ENCODE measurements around the gene YY1.
"Not testable (repeated sequence)": the region's sequence is repeated elsewhere in the genome, so short reads cannot be mapped to it uniquely, and the experiment has no call there.

YY1 gene

DNA sequence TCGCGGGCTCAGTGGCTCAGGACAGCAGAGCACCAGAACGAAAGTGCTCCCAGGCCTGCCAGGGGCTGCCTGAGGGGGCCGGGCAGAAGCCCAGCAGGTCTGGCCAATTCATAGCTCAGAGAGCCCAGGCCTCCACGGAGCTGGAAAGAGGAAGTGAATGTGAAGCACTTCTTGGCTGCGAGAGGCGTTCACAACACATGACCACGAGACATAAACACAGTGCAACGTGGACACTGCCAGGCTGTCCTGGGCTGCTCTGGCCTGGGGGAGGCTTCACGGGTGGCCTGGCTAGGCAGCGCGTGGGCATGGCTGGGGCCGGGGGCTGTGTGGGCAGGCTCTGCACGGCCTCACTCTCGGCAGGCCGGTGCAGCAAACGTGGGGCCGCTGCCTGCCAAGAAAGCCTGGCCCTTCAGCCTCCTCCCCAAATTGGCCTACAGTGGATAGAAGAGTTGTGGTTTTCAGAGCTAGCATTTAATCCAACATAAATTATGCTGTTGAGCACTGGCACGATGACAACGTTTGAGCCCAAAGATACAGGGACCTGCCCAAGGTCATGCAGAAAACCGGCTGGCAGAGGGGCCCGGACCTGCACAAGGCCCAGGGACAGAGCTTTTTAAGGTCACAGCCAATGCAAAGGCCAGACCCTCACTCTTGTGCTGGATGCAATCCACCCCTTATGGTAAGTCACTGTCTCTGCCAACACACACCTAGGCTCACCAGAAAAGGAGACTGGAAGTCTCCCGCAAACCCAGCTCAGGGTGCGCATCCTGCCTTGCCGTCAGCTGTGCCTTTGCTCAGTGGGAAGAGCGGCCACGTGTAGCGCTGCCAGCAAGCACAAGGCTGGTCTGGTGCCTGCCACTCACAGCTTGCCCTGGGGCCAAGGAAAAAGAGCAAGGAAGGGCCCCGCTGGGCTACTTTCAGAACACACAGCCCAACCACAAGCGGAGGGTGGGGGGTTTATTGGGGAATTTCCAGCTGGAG, 58.7 kb downstream of the YY1 start:
- no peak for DNase-seq

GRCh38 chr14:100298551-100299237, 59.8 kb downstream of the YY1 start:
- DNase-seq, result no peak

DNA sequence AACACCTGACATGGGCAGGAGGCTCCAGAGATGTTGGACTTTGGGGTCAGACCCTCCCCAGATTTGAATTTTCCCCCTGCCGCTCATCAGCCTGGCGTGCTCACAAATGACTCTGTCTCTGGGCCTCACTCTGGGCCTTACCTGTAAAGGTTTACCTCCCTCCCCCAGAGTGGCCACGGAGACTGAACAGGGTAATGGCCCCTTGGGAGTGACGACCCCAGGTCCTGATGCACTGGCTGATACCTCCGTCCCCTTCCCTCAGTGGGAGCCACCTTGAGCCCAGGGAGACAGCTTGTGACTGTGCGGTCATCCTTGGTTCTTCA, 60.3 kb downstream of the YY1 start:
- no peak for DNase-seq

DNA sequence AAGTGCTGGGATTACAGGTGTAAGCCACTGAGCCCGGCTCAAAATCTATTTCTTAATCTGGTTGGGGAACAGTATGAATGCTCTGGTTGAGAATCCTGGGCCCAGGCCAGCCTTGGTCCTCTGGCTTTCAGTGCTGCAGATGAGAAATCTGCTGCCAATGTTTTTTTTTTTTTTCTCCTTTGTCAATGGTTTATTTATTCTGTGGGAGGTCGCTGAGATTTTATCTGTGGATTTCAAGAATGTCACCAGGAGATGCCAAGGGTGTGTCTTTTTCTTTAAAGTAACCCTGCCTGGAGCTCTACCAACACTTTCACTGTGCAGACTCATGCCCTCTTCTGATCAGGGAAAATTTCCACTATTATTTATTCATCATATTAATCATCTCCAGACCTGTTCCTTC, 63.7 kb downstream of the YY1 start:
- DNase-seq, result no peak

- no peak for DNase-seq
Measured at GRCh38 chr14:100303179-100303578, 64.2 kb downstream of the YY1 start.

DNA sequence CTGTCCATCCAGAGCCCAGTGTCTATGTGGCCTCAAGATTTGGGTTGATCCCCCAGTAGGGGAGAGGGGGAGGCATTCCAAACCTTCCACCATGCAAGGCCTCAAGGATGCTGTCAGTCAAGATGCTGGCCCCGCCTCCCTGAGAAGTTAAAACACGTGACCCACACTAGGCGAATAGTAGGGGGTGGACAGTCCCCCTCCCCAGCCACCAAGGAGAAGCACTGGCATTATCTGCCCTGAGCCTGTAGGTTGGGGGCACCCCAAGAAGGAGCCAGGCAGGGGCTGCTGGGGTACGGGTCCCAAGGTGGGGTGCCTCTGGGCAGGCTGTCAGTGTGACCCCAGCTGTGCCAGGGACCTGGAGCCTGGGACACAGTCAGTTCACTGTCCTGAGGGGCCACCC, 65.0 kb downstream of the YY1 start:
- no peak for DNase-seq

DNA sequence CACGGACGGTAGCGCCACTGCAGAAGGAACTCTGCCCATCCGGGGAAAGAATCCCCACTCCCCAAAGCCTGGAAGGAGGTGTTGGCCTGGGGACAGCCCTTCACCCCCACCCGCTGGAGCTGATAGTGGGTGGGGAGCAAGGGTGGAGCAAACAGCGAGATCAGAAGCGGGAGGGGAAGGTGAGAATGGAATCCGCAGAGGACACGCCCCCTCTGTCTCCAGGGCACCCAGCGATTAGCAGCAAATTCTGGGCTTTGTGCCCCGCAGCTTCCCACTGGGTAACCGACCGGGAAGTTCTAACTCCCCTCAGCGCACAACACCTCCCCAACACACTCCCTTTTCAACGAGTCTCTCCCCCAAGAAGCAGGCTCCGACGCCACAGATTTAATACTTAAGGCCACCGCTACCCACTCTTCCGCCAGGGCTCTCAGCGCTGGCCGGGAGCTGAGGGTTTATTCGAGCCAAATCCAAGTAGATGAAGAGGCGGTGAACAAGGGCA, 65.9 kb downstream of the YY1 start:
- no peak for DNase-seq

GRCh38 chr14:100305324-100306100, 66.6 kb downstream of the YY1 start:
- DNase-seq, result no peak

- peak; percentile 84 for DNase-seq
Measured at GRCh38 chr14:100306101-100306997, 67.4 kb downstream of the YY1 start, which contains the start of gene SLC25A29. SLC25A29 (minus strand) TSS chr14:100306444; CDS start chr14:100306232, 212 bp downstream.

DNA sequence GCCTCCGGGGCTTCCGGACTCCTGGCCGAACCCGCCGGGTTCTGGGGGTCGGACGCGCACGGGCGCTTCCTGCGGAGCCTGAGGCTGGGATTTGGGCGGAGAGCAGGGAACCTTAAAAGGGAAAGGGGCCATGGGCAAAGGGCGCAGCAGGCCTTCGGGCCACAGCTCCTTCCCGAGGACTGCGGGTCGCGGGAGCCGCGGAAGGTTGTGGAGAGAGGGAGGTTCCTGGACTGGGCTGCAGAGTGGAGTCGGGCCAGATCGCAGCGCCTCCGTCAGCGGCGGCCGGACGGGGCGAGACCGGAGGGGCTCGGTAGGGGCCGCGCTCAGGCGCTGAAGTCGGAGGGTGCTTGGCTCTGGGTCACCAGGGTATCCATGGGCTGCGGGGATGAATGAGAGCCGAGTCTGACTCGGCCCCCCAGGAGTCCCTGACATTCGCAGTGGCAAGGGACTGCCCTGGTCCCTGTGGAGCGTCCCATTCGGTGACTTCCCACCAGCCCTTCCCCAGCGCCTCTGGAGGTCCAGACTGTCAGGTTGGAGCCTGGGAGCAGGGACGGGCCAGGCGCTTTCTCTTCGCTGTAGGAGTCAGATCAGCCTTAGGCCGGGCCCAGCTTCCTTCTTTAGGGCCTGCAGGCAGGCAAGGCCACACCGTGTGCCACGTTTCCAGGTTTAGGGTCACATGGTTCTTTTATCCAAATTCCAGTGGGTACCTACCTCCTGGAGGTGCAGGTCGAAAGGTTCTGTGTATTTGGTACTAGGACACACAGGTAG, 68.2 kb downstream of the YY1 start:
- DNase-seq, result no peak

GRCh38 chr14:100307766-100308426, 69.0 kb downstream of the YY1 start:
- DNase-seq, result no peak

- not testable (repeated sequence) for DNase-seq
Measured at GRCh38 chr14:100308427-100308792, 69.5 kb downstream of the YY1 start.

- no peak for DNase-seq
Measured at GRCh38 chr14:100309028-100309737, 70.2 kb downstream of the YY1 start.

- not testable (repeated sequence) for DNase-seq
Measured at GRCh38 chr14:100312110-100312876, 73.3 kb downstream of the YY1 start.

DNA sequence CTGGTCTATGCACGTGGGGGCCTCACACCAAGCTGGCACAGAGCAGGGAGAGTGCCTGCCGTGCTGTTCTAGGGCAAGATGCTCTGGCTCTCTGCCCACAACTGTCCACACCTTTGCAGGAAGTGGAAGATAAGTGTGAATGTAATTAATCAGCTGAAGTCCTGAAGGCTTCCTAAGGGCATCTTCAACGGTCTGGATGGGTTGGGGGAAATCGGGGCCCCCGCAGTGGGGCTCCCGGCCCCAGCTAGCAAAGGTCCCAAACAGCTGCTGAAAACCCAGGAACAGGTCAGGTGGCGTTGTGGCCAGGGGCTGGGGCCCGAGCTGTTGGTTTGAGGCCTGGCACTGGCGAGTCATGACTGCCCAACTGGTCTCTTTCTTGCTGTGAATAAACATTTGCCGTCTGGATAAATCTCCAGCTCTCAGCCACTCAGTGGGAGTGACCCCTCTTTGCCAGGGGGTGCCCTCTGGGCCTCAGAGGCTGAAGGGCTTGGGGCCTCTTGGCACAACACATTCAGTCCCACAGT, 74.0 kb downstream of the YY1 start:
- DNase-seq, result no peak

GRCh38 chr14:100313464-100314230, 74.7 kb downstream of the YY1 start:
- DNase-seq, result no peak

- no peak for DNase-seq
Measured at GRCh38 chr14:100314724-100315123, 75.8 kb downstream of the YY1 start.

- DNase-seq, result no peak
Measured at GRCh38 chr14:100317389-100317788, 78.4 kb downstream of the YY1 start.
